ENCODE data around the gene LRR1.
"Not testable (repeated sequence)": the region's sequence is repeated elsewhere in the genome, so short reads cannot be mapped to it uniquely, and the experiment has no call there.

The LRR1 gene

DNA sequence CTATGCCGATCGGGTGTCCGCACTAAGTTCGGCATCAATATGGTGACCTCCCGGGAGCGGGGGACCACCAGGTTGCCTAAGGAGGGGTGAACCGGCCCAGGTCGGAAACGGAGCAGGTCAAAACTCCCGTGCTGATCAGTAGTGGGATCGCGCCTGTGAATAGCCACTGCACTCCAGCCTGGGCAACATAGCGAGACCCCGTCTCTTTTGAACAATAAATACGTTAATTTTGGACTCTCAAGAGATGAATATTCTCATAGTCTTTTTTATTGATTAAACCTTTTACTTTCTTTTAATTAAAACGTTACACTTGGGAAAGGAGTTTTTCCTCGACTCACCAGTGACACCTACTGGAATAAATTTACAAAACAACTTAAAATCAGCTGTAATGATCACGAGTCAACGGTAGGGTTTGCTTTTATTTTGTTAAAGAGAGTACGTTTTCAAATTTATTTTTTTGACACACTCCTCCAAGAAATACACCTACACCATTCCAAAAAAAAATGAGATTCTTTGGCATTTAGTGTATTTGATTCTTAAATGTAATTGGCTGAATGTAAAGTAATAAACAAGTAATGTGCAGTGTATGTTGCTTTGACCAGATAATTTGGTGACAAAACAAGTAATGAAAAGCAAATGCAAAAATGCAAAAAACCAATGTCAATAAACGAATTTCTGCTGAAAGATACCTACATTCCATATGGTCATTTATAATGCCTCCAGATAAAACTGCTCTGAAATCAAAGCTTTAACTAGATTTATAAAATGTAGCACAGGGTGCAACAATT is 11.9 kb upstream of the LRR1 start:
- DNase-seq = no peak

DNA sequence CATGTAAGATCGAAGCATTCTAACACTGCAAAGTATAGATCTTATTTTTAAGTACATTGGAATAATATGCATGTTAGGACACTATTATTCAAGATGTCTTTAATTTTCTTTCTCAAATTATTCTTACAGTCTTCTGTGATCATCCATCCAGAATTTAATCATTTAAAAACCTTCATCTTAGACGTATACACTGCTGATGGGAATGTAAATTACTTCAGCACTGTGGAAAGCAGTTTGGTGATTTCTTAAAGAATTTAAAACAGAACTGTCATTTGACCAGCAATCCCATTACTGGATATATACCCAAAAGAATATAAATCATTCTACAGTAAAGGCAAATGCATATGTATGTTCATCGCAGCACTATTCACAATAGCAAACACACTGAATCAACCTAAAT is 9.4 kb upstream of the LRR1 start:
- DNase-seq = no peak

DNA sequence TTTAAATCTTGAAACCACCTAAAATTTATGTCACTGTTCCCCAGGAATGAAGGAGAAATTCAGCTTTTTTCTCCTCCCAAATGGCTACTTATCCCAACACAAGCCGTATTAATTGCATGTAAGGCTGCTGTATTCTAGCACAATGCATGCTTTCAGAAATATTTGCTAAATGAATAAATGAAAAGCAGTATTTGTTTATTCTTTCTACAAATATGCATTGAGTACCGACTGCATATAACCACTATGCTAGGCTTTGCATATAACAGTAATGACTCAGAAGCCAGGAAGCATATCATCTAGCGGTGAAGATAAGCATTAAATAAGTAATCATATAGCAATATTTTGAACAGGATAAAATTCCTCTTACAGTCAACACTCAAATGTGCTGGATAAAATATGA is 5.7 kb upstream of the LRR1 start:
- no peak for DNase-seq

DNA sequence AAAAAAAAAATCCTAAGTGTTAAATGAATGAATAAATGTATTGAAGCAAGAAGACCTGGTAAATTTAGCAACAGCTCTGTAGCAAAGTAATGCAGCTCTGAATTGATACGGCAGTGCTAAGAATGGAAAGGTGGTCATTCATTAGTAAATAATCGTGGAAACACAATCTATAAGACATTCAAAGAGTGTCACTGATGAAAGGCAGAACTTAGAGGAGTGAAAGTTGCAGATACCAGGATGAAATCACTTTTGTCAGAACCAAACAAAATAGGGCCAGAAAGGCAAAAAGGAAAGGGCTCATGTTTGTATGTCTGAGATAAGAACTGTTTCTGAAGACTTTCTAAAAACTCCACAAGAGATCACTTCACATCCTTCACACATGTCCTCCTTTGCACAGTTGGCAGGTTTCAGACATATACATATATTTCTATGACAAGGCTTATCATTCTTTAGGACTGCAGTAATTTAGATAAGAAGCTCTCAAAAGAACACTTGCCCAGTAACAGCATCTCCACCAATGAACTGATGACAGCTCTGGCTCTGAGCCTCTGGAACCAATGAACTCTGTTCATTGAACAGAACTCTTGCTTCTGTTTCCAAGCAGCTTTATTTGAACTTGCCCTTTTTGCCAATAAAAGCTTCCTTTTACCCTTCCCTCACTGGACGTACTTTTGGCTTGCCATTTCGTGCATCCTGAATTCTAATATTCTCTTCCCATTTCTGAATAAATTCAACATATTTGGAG is 4.2 kb upstream of the LRR1 start:
- no peak for DNase-seq

DNA sequence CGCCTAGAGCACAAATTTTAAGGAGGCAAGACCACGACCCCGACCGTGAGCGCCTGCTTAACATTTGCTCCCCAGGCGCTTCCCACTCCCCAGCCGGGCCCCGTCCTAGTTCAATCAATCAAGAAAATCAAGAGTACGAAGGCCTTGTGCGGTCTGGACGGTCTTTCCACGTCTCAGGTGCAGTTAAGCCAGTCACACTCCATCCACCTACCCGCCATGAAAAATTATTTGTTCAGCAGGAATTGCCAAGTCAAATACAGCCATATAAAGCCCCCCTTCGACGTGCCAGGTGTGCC is 603 bp upstream of the LRR1 start:
- DNase-seq = no peak

DNA sequence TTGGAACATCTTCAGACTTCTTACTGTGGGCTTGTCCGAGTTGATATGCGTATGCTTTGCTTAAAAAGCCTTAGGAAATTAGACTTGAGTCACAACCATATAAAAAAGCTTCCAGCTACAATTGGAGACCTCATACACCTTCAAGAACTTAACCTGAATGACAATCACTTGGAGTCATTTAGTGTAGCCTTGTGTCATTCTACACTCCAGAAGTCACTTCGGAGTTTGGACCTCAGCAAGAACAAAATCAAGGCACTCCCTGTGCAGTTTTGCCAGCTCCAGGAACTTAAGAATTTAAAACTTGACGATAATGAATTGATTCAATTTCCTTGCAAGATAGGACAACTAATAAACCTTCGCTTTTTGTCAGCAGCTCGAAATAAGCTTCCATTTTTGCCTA is 8.8 kb downstream of the LRR1 start:
- no peak for DNase-seq

DNA sequence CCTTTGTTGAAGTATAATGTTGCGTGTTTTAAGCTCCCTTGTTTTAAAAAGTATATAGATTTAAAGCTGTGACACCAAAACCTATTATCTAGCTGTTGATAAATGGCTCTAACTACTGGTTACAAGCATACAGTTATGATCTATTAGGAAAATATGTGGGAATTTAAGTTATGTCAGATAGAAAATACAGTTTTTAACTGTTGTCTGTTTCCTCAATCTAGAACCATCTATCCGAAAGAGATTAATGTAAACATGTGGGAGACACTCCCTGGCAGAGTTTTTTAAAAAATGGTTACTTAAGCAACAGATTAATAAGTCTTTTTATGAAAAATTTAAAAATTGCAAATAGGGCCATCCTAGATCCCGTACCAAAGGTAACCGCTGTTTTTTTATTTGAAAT is 13.5 kb downstream of the LRR1 start:
- DNase-seq = no peak

DNA sequence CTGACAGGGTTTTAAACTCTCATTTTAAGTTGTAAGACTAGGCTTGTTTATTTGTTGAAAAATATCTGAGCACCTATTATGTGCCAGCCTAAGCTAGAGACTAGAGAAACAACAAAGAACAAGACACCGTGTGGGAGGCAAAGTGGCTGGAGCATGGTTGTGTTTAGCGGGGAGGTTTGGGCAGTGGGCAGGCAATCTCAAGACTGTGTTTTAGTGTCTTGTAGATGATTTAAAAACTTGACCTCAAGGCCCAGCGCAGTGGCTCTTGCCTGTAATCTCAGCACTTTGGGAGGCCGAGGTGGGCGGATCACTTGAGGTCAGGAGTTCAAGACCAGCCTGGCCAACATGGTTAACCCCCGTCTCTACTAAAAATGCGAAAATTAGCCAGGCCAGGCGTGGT is 13.9 kb downstream of the LRR1 start:
- DNase-seq = no peak

DNA sequence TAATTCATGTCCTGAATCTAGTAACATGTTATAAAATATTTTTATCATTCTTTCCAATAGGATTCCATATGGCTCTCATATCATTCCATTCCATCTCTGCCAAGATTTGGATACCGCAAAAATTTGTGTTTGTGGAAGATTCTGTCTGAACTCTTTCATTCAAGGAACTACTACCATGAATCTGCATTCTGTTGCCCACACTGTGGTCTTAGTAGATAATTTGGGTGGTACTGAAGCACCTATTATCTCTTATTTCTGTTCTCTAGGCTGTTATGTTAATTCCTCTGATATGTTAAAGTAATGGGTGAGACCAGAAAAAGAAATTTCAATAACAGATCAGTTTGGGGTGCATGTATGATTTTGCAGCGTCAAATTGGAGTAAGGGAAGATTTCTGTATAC is 15.5 kb downstream of the LRR1 start:
- DNase-seq = no peak

DNA sequence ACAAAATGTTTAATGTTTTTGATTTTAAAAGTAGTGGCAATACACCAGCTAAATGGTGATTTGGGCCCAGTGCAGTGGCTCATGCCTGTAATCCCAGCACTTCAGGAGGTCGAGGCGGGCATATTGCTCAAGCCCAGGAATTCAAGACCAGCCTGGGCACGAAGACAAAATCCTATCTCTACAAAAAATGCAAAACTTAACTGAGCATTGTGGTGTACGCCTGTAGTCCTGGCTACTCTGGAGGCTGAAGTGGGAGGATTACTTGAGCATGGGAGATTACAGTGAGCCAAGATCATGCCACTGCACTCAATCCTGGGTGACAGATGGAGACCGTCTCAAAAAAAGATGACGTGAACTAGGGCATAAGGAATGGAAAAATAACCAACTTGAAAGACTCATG is 17.0 kb downstream of the LRR1 start:
- no peak for DNase-seq

DNA sequence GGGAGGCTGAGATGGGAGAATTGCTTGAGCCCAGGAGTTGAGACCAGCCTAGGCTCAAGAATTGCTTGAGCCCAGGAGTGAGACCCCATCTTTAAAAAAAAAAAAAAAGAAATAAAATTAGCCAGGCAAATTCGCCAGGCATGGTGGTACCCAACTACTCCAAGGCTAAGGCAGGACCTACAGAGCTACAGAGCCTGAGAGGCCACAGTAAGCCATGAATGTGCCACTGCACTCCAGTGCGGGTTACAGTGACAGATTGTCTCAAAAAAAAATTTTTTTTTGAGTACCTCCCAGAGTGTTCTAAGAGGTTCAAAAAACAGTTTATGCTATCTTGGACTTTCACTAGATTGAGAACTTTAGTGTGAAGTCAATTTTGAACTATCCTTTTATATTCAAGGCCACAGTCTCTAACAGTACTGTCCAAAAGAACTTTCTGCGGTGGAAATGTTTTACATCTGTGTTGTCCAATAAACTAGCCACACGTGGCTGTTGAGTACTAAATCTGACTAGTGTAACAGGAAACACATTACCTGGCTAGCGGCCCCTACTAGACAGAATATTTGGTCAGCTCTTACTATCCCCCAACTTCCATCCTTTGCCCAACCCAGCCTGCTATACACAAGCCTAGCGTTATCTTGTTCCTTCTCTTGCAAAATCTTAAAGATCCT is 19.2 kb downstream of the LRR1 start:
- no peak for DNase-seq

DNA sequence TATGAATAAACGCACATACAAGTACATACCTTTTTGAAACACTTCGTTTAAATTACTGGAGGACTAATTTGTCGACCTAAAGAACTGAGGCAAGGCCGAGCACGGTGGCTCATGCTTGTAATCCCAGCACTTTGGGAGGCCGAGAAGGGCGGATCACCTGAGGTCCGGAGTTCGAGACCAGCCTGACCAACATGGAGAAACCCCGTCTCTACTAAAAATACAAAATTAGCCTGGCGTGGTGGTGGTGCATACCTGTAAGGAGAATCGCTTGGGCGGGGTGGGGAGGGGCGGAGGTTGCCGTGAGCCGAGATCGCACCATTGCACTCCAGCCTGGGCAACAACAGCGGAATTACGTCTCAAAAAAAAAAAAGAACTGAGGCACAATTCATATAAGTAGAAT is 20.5 kb downstream of the LRR1 start:
- not testable (repeated sequence) for DNase-seq

DNA sequence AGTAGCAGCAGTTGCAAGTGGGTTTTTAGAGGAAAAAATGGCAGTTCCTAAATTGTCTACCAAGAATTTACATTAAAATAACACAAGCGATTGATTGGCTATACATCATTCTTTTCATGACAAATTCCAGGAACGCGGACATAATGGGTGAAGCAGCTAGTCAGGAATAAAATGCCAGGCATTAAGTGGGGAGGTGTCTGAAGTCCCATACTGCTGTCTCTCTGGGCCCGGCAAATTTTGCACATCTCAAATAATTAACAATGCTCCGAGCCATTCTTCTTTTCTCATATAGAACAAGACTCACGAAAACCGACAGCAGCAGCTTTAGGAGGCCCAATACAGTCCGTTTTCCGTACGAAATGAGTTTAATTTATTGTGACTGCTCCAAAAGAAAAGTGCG is 21.0 kb downstream of the LRR1 start:
- no peak for DNase-seq

DNA sequence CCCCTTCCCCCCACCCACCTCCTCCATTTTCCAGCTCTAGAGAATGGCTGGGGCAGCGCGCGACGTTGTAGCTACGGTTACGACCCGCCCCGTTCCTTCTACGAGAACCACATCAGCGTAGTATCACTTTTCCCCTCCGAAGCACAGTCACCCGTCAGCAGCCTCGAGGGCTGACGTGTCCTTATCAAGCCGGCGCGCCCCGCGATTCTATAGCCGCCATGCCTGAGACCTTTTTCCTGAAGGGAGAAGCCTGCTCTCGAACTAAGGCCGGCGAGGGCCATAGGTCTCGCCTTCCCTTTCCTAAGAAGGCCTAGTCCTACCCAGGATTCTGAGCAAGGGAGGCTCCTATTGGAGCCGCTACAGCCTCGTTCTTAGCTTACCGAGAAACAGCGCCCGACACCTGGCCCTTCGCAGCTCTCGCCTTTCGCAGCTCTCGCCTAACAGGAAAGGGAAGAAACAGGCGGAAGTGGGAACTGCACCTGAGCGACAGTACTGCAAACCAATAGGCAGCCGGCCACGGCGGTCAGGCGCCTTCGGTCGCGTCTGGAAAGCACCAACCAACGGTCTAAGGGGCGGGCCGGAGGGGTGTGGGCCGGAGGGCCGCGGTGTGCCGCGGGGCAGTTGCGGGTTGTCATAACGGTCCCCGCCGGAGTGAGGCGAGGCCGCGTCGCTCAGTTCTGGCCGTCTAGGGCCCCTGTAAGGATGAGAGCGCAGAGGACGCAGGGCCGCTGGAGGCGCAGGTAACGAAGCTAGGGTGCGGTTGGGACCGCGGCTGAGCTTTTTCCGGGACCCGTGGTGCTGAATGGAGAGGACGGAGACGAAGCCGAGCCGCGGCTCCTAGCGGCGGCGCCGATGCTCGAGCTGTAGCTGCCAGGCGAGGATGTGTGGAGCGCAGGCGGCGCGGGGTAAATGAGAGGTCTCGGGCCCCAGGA is 21.7 kb downstream of the LRR1 start, which contains the start of the genes MGAT2 and RPL36AL:
Gene MGAT2, plus strand, starts transcription at position 618 of the 932 bp plus-strand sequence. CDS start 470 bp downstream, outside the sequence.
Gene RPL36AL, minus strand, starts transcription at position 445 of the 932 bp plus-strand sequence. CDS start 1,522 bp downstream, outside the sequence.
- DNase-seq = peak; percentile 97

DNA sequence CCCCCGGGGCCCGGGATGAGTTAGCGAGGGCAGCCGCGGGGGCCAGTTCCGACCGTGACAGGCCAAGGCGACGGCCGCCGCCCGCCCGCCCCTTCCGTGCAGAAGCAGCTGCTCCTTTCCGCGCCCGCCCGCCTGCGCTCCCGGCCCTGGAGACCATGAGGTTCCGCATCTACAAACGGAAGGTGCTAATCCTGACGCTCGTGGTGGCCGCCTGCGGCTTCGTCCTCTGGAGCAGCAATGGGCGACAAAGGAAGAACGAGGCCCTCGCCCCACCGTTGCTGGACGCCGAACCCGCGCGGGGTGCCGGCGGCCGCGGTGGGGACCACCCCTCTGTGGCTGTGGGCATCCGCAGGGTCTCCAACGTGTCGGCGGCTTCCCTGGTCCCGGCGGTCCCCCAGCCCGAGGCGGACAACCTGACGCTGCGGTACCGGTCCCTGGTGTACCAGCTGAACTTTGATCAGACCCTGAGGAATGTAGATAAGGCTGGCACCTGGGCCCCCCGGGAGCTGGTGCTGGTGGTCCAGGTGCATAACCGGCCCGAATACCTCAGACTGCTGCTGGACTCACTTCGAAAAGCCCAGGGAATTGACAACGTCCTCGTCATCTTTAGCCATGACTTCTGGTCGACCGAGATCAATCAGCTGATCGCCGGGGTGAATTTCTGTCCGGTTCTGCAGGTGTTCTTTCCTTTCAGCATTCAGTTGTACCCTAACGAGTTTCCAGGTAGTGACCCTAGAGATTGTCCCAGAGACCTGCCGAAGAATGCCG is 22.6 kb downstream of the LRR1 start:
- DNase-seq = no peak

DNA sequence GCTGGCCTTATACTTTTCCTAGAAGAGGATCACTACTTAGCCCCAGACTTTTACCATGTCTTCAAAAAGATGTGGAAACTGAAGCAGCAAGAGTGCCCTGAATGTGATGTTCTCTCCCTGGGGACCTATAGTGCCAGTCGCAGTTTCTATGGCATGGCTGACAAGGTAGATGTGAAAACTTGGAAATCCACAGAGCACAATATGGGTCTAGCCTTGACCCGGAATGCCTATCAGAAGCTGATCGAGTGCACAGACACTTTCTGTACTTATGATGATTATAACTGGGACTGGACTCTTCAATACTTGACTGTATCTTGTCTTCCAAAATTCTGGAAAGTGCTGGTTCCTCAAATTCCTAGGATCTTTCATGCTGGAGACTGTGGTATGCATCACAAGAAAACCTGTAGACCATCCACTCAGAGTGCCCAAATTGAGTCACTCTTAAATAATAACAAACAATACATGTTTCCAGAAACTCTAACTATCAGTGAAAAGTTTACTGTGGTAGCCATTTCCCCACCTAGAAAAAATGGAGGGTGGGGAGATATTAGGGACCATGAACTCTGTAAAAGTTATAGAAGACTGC is 23.4 kb downstream of the LRR1 start:
- no peak for DNase-seq

DNA sequence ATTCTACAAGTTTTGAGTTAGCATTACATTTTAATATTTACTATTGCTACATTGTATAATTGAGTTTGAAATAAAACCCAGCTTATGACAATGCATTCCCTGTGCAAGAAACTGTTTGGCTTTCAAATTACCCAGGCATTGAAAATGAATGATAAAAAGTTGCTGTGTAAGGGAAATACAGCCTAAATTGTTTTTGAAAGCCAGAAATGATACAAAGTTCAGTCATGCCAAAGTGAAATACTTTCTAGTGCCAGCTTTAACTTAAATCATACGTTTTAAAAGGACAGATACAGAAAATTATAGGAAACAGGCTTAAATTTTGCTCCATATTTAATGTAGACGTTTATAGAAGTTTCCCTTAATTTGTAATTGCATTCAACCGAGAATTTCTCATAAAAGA is 24.6 kb downstream of the LRR1 start:
- DNase-seq = no peak

DNA sequence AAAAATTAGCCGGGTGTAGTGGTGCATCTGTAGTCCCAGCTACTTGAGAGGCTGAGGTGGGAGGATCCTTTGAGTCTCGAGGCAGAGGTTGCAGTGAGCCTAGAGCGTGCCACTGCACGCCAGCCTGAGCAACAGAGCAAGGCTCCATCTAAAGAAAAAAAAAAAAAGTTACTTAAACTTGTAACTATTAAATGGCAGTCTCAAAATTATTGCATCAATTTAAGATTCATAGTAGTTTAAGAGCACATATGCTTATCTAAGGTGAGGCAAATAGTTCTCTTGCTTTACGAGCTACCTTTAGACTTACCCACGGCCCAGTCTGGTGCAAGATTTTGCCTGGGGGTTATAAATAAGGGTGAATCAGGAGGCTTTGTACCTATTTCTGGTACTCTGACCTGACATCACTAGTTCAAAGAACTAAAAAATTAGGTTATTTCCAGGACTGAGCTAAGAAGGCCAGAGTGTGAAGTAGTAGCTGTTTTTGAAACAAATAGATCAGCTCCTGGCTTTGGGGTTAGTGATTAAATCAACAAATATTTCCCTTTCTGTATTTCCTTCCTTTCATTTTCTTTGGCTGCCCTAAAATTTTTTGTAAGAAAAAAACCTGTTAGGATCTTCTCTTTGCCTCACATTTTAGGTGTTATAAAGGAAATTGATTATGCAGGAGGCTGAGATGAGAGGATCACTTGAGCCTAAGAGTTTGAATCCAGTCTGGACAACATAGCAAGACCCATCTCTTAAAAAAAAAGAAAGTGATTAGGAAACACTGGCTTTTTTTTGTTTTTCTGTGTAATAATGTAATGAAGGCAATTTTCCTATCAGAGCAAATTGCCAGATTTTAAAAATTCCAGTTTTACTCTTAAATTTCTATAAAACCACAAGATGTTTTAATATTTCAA is 25.4 kb downstream of the LRR1 start:
- no peak for DNase-seq

DNA sequence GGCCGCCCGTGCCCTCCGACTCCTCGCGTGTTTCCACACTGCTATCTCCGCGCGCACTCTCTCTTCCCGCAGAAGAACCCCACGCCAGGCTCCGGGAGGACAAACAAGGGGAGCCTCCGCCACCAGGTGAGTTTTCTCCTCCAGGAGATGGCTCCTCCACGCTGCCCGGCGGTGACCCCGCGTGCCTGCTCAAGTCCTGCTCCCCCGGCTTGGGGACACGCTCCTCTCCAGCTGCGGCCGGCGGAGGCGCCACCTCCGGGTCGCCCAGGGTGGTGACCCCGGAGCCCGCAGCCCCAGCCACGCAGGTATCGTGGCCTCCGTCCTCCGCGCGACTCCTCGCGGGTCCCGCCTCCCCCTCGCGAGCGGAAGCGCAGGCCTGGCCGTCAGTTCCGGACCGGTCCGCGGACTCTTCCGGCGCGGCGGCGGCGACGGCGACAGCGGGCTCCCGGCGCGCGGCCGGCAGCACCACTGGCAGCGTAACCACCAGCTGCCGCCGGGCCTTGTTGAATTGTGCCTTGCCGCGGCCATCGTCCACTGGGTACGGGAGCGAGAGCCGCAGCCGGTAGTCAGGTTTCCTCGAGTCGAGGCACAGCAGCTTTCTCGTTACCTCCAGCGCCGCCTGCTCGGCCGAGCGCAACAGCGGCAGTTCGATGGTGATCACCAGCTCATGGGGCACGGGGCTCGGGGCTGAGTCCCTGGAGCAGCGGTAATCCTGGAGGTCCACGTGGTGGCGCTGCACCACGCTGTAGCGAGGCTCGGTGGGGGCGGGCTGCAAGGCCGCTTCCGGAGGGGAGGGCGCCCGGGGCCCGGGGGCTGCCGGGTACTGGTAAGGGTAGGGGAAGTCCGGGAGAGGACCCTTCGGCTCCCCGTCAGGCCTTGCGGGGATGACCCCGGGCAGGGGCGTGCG is 35.2 kb downstream of the LRR1 start:
- DNase-seq = peak; percentile 87

Measured in T1000 (cell line).